Effector memory CD8-positive, alpha-beta T cell (primary cell): ENCODE data around the gene SRD5A3.
"Not testable (repeated sequence)": the region's sequence is repeated elsewhere in the genome, so short reads cannot be mapped to it uniquely, and the experiment has no call there.

Experiments used
- ATAC-seq: fragments of 150-1000 bp; cut with Tn5 transposase; replicated peaks from 2 replicates; pipeline ENCODE4 v1.10.0; 2021; ENCODE audit warnings: mild to moderate bottlenecking, moderate library complexity
- DNase-seq, 3 experiments: peaks; one replicate each; pipeline ENCODE4 v3.0.0; 2021
- H3K27ac Mint-ChIP-seq, 2 donors: one replicate each; pipeline ENCODE4 v1.8.0; 2022; ENCODE audit warnings: mild to moderate bottlenecking in 2 of 2, mixed read lengths in 2 of 2, moderate library complexity in 2 of 2
- H3K27me3 Mint-ChIP-seq, 2 donors: one replicate each; pipeline ENCODE4 v1.8.0; 2022; ENCODE audit warnings: mixed read lengths in 2 of 2
- H3K36me3 Mint-ChIP-seq: one replicate; pipeline ENCODE4 v1.8.0; 2022; ENCODE audit warnings: mild to moderate bottlenecking, moderate library complexity, mixed read lengths; ENCODE audit not compliant: insufficient read depth
- H3K4me1 Mint-ChIP-seq, 2 donors: one replicate each; pipeline ENCODE4 v1.8.0; 2022; ENCODE audit warnings: low read depth in 2 of 2, mixed read lengths in 2 of 2
- H3K4me3 Mint-ChIP-seq, 2 donors: one replicate each; pipeline ENCODE4 v1.8.0; 2022; ENCODE audit warnings: mild to moderate bottlenecking in 2 of 2, mixed read lengths in 2 of 2, moderate library complexity in 2 of 2
- H3K9me3 Mint-ChIP-seq, 2 donors: one replicate each; pipeline ENCODE4 v1.8.0; 2022; ENCODE audit warnings: mixed read lengths in 2 of 2

SRD5A3 gene

DNA sequence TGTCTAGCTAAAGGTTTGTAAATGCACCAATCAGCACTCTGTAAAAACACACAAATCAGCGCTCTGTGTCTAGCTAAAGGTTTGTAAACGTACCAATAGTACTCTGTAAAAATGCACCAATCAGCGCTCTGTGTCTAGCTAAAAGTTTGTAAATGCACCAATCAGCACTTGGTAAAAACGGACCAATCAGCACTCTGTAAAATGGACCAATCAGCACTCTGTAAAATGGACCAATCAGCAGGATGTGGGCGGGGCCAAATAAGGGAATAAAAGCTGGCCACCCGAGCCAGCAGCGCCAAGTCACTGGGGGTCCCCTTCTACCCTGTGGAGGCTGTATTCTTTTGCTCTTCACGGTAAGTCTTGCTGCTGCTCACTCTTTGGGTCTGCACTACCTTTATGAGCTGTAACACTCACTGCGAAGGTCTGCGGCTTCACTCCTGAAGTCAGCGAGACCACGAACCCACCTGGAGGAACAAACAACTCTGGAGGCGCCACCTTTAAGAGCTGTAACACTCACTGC, 7.2 kb downstream of the SRD5A3 start:
- not testable (repeated sequence) for DNase-seq, H3K4me3 Mint-ChIP-seq, H3K36me3 Mint-ChIP-seq, H3K4me1 Mint-ChIP-seq, H3K27ac Mint-ChIP-seq, ATAC-seq, H3K27me3 Mint-ChIP-seq, H3K9me3 Mint-ChIP-seq

DNA sequence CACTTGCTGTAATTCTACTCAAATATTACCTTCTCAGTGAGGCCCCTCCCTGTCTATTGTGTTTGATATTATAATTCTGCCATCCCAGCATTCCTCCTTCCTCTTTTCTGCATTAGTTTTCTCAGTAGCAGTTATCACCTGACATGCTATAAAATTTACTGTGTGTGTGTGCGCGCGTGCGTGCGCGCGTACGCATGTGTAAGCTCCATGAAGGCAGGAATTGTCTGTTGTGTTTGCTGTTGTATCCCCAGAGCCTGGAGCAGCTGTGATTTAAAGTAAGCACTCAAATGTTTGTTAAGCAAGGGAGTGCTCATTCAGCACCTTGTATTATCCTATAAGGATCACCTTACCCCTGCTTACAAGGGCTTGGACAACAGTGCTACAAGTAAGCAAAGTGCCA, 8.6 kb downstream of the SRD5A3 start:
- DNase-seq (no peak), ATAC-seq (no peak)
- Mint-ChIP-seq H3K9me3 (no peaks in the 10 kb centered on the region), H3K36me3 (no peaks in the 10 kb centered on the region), H3K4me3 (no peak overlapping the region), H3K27ac (no peak overlapping the region), H3K27me3 (no peaks in the 10 kb centered on the region), H3K4me1 (no peaks in the 10 kb centered on the region)

DNA sequence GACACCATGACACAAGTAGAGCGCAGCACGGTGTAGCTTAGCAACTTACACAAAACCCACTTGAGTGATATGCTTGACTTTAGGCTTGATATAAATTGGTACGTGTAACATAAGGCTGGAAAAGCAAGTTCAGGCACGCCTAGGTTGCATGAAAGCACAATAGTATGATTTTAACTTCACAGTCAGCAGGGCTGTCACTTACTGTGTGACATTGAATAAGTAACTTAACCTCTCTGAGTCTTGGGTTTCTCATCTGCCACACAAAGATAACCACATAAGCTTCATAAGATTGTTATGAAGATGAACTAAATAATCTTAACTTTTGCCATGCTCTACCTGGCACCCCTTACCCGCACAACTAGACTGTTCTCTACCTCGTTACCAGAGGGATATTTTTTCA, 9.5 kb downstream of the SRD5A3 start:
- ATAC-seq: no peak
- H3K27ac Mint-ChIP-seq: no peak overlapping the region
- H3K4me3 Mint-ChIP-seq: no peak overlapping the region
- DNase-seq: no peak
- no peaks in the 10 kb centered on the region for H3K4me1 Mint-ChIP-seq
- no peaks in the 10 kb centered on the region for H3K9me3 Mint-ChIP-seq
- H3K27me3 Mint-ChIP-seq: no peaks in the 10 kb centered on the region
- no peaks in the 10 kb centered on the region for H3K36me3 Mint-ChIP-seq

DNA sequence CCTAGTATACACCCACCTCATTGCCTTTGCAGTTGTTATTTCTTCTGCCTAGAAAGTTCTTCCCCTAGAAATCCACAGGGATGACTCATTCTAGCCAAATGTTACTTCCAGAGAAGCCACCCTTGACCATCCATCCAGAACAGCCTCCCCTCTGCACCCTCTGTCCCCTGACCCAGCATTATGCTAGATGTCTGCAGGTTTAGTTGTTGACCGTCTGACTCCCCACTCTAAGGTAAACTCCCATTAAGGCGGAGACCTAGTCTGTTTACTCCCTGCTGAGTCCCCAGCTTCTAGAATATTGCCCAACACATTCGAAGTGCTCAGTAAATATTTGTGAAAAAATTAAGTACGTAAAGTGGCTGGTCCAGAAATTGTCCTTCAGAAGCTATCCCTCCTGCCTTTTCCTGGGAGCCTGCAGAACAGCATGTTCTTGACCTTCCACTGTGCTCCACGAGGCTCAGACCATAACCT, 11.0 kb downstream of the SRD5A3 start:
- Mint-ChIP-seq H3K27ac (no peak overlapping the region), H3K4me3 (no peak overlapping the region), H3K36me3 (no peaks in the 10 kb centered on the region), H3K27me3 (no peaks in the 10 kb centered on the region), H3K4me1 (no peaks in the 10 kb centered on the region), H3K9me3 (no peaks in the 10 kb centered on the region)
- no peak for DNase-seq
- no peak for ATAC-seq

DNA sequence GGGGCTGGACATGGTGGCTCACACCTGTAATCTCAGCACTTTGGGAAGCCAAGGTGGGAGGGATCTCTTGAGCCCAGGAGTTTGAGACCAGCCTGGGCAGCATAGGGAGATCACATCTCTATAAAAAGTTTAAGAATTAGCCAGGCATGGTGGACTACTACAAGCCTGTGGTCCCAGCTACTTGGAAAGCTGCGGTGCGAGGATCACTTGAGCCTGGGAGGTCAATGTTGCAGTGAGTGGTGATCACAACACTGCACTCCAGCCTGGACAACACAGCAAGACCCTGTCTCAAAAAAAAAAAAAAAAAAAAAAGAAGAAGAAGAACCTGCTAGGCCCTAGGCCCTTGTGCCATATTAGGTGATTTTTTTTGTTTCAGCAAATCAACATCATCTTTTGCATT, 12.2 kb downstream of the SRD5A3 start:
- Mint-ChIP-seq H3K27me3 (no peaks in the 10 kb centered on the region), H3K4me1 (no peaks in the 10 kb centered on the region), H3K4me3 (no peak overlapping the region), H3K36me3 (no peaks in the 10 kb centered on the region), H3K27ac (no peak overlapping the region), H3K9me3 (no peaks in the 10 kb centered on the region)
- no peak for DNase-seq
- no peak for ATAC-seq

DNA sequence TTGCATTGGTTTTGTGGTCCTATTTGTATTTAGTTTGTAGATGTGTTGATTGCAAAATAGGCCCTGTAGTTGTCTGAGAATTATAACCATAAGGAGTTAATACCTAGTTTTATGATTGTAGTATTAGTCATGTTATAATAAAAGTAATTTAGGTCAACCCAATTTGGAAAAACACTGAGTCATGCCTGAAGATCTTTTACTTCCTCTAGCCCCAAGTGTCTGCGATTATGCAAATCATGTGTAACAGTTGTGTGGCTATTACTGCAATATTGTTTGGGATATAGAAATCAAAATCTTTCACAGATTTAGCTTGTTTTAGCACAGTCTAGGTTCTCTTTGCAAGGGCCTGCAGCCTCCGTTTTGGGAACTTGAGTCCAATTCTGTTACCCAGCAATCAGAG, 12.6 kb downstream of the SRD5A3 start:
- DNase-seq (no peak), ATAC-seq (peak; percentile 27)
- H3K9me3 Mint-ChIP-seq: no peaks in the 10 kb centered on the region
- H3K27me3 Mint-ChIP-seq: no peaks in the 10 kb centered on the region
- no peak overlapping the region for H3K4me3 Mint-ChIP-seq
- no peak overlapping the region for H3K27ac Mint-ChIP-seq
- no peaks in the 10 kb centered on the region for H3K36me3 Mint-ChIP-seq
- no peaks in the 10 kb centered on the region for H3K4me1 Mint-ChIP-seq

DNA sequence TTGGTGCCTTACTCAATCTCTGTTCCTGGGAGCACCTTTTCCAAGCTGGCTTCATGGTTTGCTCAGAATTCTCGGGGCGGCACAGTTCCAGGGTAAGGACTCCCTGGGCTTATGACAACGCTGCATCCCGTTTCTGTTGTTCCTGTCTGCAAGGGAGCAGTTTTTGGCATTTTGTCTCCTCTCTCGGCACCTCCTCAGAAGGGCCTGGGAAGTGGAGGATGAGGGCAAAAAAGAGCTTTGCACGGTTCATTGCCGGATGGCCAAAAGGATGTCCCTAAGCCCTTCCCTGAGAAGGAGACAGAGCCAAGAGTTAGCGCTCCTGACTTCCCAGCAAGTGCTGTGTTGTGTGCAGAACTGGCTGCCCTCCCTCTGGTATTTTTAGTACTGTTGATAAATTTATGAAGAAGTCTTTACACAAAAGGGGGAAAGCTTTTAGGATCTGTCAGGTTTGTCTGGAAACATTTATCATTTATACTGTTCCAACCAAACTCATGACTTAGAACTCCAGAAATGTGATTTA, 13.4 kb downstream of the SRD5A3 start:
- Mint-ChIP-seq H3K27me3 (no peaks in the 10 kb centered on the region), H3K27ac (no peak overlapping the region), H3K4me3 (no peak overlapping the region), H3K9me3 (no peaks in the 10 kb centered on the region), H3K36me3 (peaks cover 5% of the 10 kb centered on the region), H3K4me1 (no peaks in the 10 kb centered on the region)
- no peak for ATAC-seq
- no peak for DNase-seq

DNA sequence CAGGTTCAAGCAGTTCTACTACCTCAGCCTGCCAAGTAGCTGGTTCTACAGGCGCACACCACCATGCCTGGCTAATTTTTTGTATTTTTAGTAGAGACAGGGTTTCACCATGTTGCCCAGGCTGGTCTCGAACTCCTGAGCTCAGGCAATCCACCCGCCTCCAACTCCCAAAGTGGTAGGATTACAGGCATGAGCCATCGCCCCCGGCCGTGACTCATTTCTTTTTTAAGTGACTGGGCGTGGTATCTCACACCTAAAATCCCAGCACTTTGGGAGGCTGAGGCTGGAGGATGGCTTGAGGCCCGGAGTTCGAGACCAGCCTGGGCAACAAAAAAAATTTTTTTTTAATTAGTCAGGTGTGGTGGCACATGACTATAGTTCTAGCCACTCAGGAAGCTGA, 16.9 kb downstream of the SRD5A3 start:
- H3K36me3 Mint-ChIP-seq: not testable (repeated sequence)

DNA sequence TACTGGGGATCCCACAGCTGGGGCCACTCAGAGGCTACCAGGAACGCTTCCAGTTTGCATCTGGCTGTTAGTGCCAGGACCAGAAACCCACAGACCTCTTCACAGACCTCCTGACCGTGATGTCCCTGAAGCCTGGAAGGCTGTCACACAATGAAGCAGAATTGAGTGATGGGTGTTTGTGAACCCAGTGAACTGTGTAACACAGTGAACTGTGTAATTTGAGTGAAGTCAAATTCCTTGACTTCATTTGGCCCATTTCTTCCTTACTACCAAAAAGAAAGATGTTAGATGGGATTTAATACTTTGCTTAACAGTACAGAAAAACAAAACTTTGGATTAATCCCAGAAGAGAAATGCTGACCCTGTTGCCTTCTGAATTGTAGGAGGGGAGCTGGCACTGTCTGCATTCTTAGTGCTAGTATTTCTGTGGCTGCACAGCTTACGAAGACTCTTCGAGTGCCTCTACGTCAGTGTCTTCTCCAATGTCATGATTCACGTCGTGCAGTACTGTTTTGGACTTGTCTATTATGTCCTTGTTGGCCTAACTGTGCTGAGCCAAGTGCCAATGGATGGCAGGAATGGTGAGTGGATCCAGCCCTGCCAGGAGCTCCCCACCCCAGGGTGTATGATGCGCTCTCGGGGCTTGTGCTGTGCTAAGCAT, 17.8 kb downstream of the SRD5A3 start:
- Mint-ChIP-seq H3K4me3 (no peak overlapping the region), H3K9me3 (no peaks in the 10 kb centered on the region), H3K4me1 (no peaks in the 10 kb centered on the region), H3K27ac (no peak overlapping the region), H3K27me3 (no peaks in the 10 kb centered on the region), H3K36me3 (peaks cover 6% of the 10 kb centered on the region)
- DNase-seq: no peak
- ATAC-seq: no peak

More for the DNA sequence above, 16.9 kb downstream of the SRD5A3 start:
- DNase-seq, H3K4me1 Mint-ChIP-seq, H3K27me3 Mint-ChIP-seq, H3K9me3 Mint-ChIP-seq, ATAC-seq, H3K27ac Mint-ChIP-seq, H3K4me3 Mint-ChIP-seq: not testable (repeated sequence)

DNA sequence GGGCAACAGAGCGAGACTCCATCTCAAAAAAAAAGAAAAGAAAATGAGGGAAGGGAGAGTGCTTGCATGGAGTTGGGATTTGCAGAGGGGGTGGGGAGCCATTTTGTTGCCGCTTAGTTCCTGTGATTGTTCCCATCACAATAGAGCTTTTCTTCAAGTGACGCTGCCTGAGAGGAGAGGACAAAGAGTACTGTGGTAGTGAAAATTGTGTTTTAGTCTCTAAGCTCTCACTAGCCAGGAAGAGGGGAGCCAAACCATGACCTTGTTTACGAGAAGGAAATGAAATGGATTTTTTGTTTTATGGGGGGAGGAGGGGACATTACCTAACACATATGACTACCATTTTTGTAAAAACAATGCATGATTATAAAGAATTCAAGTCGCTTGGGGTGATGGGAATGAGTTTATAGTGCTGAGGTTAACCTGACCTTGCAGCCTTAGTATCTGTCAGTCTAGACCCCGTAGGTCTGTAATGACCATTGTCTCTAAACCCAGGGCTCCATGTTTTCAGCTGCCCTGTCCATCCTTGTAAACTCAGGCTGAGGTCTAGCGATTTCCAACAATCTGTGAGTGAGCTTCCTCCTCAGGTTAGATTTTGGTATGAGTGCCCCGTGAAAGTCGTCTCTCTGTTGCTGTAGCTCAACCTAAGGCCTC, 18.8 kb downstream of the SRD5A3 start:
- ATAC-seq (no peak), DNase-seq (no peak)
- H3K27ac Mint-ChIP-seq: no peak overlapping the region
- no peaks in the 10 kb centered on the region for H3K4me1 Mint-ChIP-seq
- no peaks in the 10 kb centered on the region for H3K9me3 Mint-ChIP-seq
- H3K27me3 Mint-ChIP-seq: no peaks in the 10 kb centered on the region
- peaks cover 6% of the 10 kb centered on the region for H3K36me3 Mint-ChIP-seq
- H3K4me3 Mint-ChIP-seq: no peak overlapping the region

DNA sequence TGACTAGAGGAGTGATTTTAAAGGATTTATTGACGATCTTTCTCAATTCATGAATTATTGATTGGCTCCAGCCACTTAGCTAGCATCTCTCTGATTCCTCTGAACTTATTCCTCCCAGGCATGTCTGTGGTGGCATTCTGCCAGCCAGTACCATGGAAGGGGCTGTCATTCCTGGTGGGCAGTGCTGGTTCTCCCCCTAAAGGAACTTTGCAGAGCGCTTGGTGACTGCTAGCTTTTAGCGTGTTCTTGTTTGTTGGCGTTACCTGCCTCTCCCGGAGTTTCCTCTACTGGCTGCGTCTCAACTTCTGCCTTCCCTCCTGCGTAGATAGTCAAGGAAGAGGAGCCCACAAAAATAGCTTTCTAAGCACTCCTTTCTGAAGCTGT, 19.3 kb downstream of the SRD5A3 start:
- no peak for ATAC-seq
- H3K27ac Mint-ChIP-seq: no peak overlapping the region
- H3K4me1 Mint-ChIP-seq: no peaks in the 10 kb centered on the region
- peaks cover 6% of the 10 kb centered on the region for H3K36me3 Mint-ChIP-seq
- H3K9me3 Mint-ChIP-seq: no peaks in the 10 kb centered on the region
- H3K4me3 Mint-ChIP-seq: no peak overlapping the region
- no peak for DNase-seq
- H3K27me3 Mint-ChIP-seq: no peaks in the 10 kb centered on the region

DNA sequence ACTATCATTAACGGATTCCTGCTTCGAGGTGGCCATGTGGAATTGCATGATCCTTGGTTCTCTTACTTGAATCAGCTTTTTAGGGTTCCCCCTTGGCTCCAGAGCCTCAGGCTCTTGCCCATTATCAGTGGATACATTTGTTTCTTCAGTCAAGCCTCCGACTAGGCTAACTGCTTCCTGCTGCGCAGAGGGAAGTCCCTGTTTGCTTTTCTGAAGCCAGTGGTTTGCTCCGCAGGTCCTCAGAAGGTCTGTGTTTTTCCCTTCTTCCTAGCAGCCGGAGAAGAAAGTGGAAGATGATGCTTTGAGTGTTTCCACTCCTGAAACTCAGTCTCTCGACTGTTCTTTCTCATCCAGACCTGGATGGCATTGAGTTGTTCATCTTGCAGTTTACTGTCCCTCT, 20.6 kb downstream of the SRD5A3 start:
- DNase-seq (no peak), ATAC-seq (no peak)
- Mint-ChIP-seq H3K4me1 (no peaks in the 10 kb centered on the region), H3K4me3 (no peak overlapping the region), H3K9me3 (no peaks in the 10 kb centered on the region), H3K27me3 (no peaks in the 10 kb centered on the region), H3K27ac (no peak overlapping the region), H3K36me3 (peaks cover 6% of the 10 kb centered on the region)

DNA sequence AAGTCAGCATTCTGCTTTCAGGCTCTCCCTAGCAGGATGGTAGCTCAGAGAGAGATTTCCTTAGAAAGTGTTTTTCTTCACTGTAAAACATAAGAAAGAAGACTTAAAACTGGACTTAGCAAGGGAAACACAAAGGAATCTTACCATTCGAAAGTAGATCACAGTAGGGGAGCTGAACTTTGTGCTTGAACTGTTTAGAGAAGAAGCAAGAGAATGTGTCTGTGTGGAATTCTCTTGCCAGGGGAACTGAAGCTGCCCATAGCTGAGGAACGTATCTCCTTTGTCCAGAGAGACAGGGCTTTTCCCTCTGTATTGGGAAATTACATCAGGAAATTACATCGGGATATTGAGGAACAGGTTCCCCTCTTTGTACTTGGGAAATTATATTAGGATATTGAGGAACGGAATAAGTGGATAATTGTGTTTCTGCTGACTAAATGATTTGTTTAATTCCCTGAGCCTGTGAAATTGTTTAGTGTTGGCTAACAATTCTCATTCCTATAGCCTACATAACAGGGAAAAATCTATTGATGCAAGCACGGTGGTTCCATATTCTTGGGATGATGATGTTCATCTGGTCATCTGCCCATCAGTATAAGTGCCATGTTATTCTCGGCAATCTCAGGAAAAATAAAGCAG, 21.2 kb downstream of the SRD5A3 start:
- DNase-seq: no peak
- peaks cover 6% of the 10 kb centered on the region for H3K36me3 Mint-ChIP-seq
- no peak overlapping the region for H3K27ac Mint-ChIP-seq
- ATAC-seq: no peak
- no peaks in the 10 kb centered on the region for H3K4me1 Mint-ChIP-seq
- no peaks in the 10 kb centered on the region for H3K27me3 Mint-ChIP-seq
- H3K9me3 Mint-ChIP-seq: no peaks in the 10 kb centered on the region
- H3K4me3 Mint-ChIP-seq: no peak overlapping the region

DNA sequence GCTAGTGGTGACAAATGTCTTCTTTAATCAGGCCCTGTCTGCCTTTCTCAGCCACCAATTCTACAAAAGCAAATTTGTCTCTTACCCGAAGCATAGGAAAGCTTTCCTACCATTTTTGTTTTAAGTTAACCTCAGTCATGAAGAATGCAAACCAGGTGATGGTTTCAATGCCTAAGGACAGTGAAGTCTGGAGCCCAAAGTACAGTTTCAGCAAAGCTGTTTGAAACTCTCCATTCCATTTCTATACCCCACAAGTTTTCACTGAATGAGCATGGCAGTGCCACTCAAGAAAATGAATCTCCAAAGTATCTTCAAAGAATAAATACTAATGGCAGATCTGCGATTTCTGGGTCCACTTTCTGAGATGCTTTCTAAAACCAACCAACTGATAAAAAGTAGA, 23.9 kb downstream of the SRD5A3 start:
- H3K27me3 Mint-ChIP-seq: no peaks in the 10 kb centered on the region
- ATAC-seq: no peak

More for the DNA sequence above, 23.9 kb downstream of the SRD5A3 start:
- Mint-ChIP-seq H3K4me3 (no peak overlapping the region), H3K36me3 (no peaks in the 10 kb centered on the region), H3K4me1 (no peaks in the 10 kb centered on the region), H3K9me3 (no peaks in the 10 kb centered on the region), H3K27ac (no peak overlapping the region)
- no peak for DNase-seq
